Stomach (tissue), 9 donors: ENCODE results near the gene ERICH2. TPM values are rescaled to one million over a fixed set of nuclear protein-coding genes. Genes with fewer than 3 reads are reported as not detected.

Experiments used
- DNase-seq, 2 donors: peaks; one replicate each; pipeline versions ENCODE4 v3.0.0 to v3.0.0-alpha.2; 2013 to 2019
- H3K27ac ChIP-seq, 5 donors: fragments of 200-600 bp in 4 of 5; sonication (generic) in 4 of 5; one replicate each; pipeline ENCODE4 v1.5.1; 2013 to 2019; ENCODE audit warnings: mild to moderate bottlenecking in 1 of 5, moderate library complexity in 1 of 5
- H3K27me3 ChIP-seq, 3 donors: fragments of 200-600 bp; sonication (generic); one replicate each; pipeline ENCODE4 v1.5.1; 2017 to 2019; ENCODE audit warnings: mixed run types in 1 of 3
- H3K36me3 ChIP-seq, 4 donors: fragments of 200-600 bp; sonication (generic); 1 replicate in 3 of 4; 2 replicates in 1 of 4; pipeline ENCODE4 v1.5.1; 2016 to 2019
- H3K4me1 ChIP-seq, 4 donors: fragments of 200-600 bp; sonication (generic); one replicate each; pipeline ENCODE4 v1.5.1; 2016 to 2019
- H3K4me3 ChIP-seq, 4 donors: fragments of 200-600 bp; sonication (generic) in 3 of 4; one replicate each; pipeline ENCODE4 v1.5.1; 2016 to 2019; ENCODE audit warnings: mild to moderate bottlenecking in 1 of 4
- H3K9me3 ChIP-seq, 4 donors: fragments of 200-600 bp; sonication (generic); one replicate each; pipeline ENCODE4 v1.5.1; 2016 to 2019
- CTCF ChIP-seq, 7 experiments: fragments of 450-650 bp in 4 of 7; fragments of 200-600 bp in 3 of 7; sonication (generic) in 3 of 7; IDR thresholded peaks; one replicate each; pipeline ENCODE4 v1.5.1; 2016 to 2019; ENCODE audit warnings: antibody characterized with exemption in 7 of 7, control low read depth in 2 of 7, mild to moderate bottlenecking in 1 of 7
- EP300 ChIP-seq: sonication (generic); formaldehyde crosslinking; IDR thresholded peaks from one replicate; pipeline ENCODE4 v1.6.1; 2017; ENCODE audit warnings: antibody characterized with exemption
- POLR2A ChIP-seq, 4 donors: fragments of 450-650 bp; IDR thresholded peaks; one replicate each; pipeline ENCODE4 v1.6.1; 2016; ENCODE audit warnings: antibody characterized with exemption in 4 of 4, control low read depth in 2 of 4, mild to moderate bottlenecking in 1 of 4, moderate library complexity in 1 of 4
- POLR2AphosphoS5 ChIP-seq, 3 donors: sonication (generic); formaldehyde crosslinking; IDR thresholded peaks; one replicate each; pipeline ENCODE4 v1.6.1; 2016; ENCODE audit warnings: antibody characterized with exemption in 3 of 3
- WGBS, 5 donors: extraction: QIAGEN DNeasy Blood & Tissue Kit in 3 of 5; methylation state at CpG; one replicate each; pipeline versions ENCODE4 v1.1.5 to v1.1.7; 2013 to 2018; 5-methylcytosine and 5-hydroxymethylcytosine counted together
- intact Hi-C: fragments of 100-400 bp; cut with DNase I; formaldehyde crosslinking; loops from one replicate; pipeline ENCODE4 v1.15.1; 2023; ENCODE audit warnings: low total_unique reads
- polyA plus RNA-seq, 3 donors: library from polyadenylated mRNA; stranded (reverse); fragments of 200-250 nt; gene quantifications; one replicate each; pipeline ENCODE4 v1.2.3, GENCODE V29; 2013
- total RNA-seq, 5 donors: library from RNA; depleted of rRNA; stranded (reverse); fragments of >200 nt; gene quantifications; one replicate each; pipeline versions ENCODE4 v1.1.0 to v1.2.3, GENCODE V29; 2014 to 2016
- donor health status: healthy with polysubstance abuse.
- donor health status: Bipolar disorder and iron deficiency.
- donor health status: healthy.

The ERICH2 gene
- total and polyA plus RNA-seq, 8 donors, result 1.5 to 6.8 (median 6.1) TPM; not detected in 5

- 50 to 68% (median 62%) methylated on average over 2 of the region's 2 CpGs for WGBS, 5 donors
- intact Hi-C loops, result no loop called here
- no peak for TF ChIP-seq EP300
- TF ChIP-seq POLR2A (IDR thresholded peaks at IDR 0.05), result no peak
- TF ChIP-seq CTCF (IDR thresholded peaks at IDR 0.05), result no peak
- no peak for TF ChIP-seq POLR2AphosphoS5 (IDR thresholded peaks at IDR 0.05)
Measured at GRCh38 chr2:170824526-170825015, 54.4 kb downstream of the ERICH2 start.

GRCh38 chr2:170827841-170828532 is 57.8 kb downstream of the ERICH2 start:
- TF ChIP-seq POLR2AphosphoS5 (IDR thresholded peaks at IDR 0.05), result no peak
- TF ChIP-seq EP300, result no peak
- no peak for TF ChIP-seq CTCF (IDR thresholded peaks at IDR 0.05)
- TF ChIP-seq POLR2A (IDR thresholded peaks at IDR 0.05), result no peak
- peaks cover 9 to 75% (median 23%) of the 10 kb centered on the region in 3 donors for H3K27me3 ChIP-seq
- DNase-seq, result no peak
- WGBS, 5 donors, result 72 to 90% (median 82%) methylated on average over 5 to 6 of the region's 6 CpGs
- H3K4me1 ChIP-seq, result peaks cover 6 to 10% (median 10%) of the 10 kb centered on the region in 4 donors
- H3K9me3 ChIP-seq, result peaks cover 0 to 10% (median 0%) of the 10 kb centered on the region in 4 donors
- H3K36me3 ChIP-seq, result no peaks in the 10 kb centered on the region
- no peak overlapping the region for H3K4me3 ChIP-seq
- H3K27ac ChIP-seq, result no peak overlapping the region
- intact Hi-C loops, result no loop called here

More at GRCh38 chr2:170824526-170825015, 54.4 kb downstream of the ERICH2 start:
- Histone ChIP-seq H3K9me3 (peaks cover 0 to 13% (median 0%) of the 10 kb centered on the region in 4 donors), H3K4me1 (peaks cover 37 to 44% (median 44%) of the 10 kb centered on the region in 4 donors), H3K27me3 (peaks cover 33 to 100% (median 57%) of the 10 kb centered on the region in 3 donors), H3K36me3 (no peaks in the 10 kb centered on the region), H3K27ac (no peak overlapping the region), H3K4me3 (no peak overlapping the region)
- no peak for DNase-seq

- Histone ChIP-seq H3K9me3 (peaks cover 0 to 5% (median 0%) of the 10 kb centered on the region in 4 donors), H3K4me1 (peaks cover under 1 to 5% (median 4%) of the 10 kb centered on the region in 4 donors), H3K27ac (no peak overlapping the region), H3K4me3 (no peak overlapping the region), H3K27me3 (peaks cover 4 to 69% (median 18%) of the 10 kb centered on the region in 3 donors), H3K36me3 (no peaks in the 10 kb centered on the region)
- WGBS, 5 donors, result 65 to 76% (median 67%) methylated on average over 5 of the region's 5 CpGs
- DNase-seq, result no peak
- intact Hi-C loops, result no loop called here
- no peak for TF ChIP-seq CTCF (IDR thresholded peaks at IDR 0.05)
- TF ChIP-seq EP300, result no peak
- TF ChIP-seq POLR2AphosphoS5 (IDR thresholded peaks at IDR 0.05), result no peak
Measured at GRCh38 chr2:170828533-170828916, 58.3 kb downstream of the ERICH2 start.

GRCh38 chr2:170829036-170829435 is 58.9 kb downstream of the ERICH2 start:
- H3K27me3 ChIP-seq, result peaks cover 0 to 64% (median 12%) of the 10 kb centered on the region in 3 donors
- DNase-seq, result no peak
- H3K4me1 ChIP-seq, result no peaks in the 10 kb centered on the region
- intact Hi-C loops, result no loop called here
- H3K9me3 ChIP-seq, result no peaks in the 10 kb centered on the region
- TF ChIP-seq EP300, result no peak
- no peak for TF ChIP-seq CTCF (IDR thresholded peaks at IDR 0.05)
- no peak for TF ChIP-seq POLR2A (IDR thresholded peaks at IDR 0.05)
- no peak for TF ChIP-seq POLR2AphosphoS5 (IDR thresholded peaks at IDR 0.05)
- H3K36me3 ChIP-seq, result no peaks in the 10 kb centered on the region
- no peak overlapping the region for H3K4me3 ChIP-seq
- 36 to 74% (median 72%) methylated on average over 2 of the region's 2 CpGs for WGBS, 5 donors
- no peak overlapping the region for H3K27ac ChIP-seq
